ENCODE data around the gene RCSD1. TPM values are rescaled to one million over a fixed set of nuclear protein-coding genes. Genes with fewer than 3 reads are reported as not detected.

RCSD1 gene
- polyA plus RNA-seq, 3 donors: 116 to 218 (median 216) TPM

DNA sequence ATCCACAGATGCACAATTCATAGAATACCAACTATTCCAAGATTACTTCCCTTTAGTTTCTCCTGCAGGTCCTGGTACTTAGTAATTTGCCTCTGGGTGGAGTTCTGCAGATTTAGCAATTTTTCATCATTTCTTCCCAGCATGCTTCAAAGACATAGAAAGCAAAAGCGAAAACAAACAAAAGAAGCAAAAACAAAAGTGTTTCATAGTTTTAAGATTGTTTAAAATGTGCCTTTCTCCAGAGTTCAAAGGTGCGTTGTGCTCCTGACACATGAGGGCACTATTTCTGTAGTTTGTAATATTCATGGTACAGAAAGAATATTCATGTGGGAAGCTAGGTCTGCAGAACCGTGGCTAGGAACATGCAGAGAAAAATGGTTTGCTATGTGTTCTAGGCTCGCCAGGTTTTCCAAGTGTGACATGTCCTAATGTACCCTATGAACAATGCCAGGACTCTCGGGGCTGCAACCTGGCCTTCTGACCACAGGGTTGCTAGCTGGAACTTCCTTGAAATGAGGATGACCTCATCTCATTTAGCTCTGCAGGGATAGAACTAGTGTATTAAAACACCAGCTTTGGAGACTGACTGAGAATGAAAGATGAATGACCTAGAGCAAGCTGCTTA lies 30.0 kb upstream of the RCSD1 start:
- H3K27ac Mint-ChIP-seq: peak overlapping the region; percentile 93 to 98 (median 96)
- Histone ChIP-seq H3K36me3 (replicated peaks in 1 of 2; ENCODE audit: control insufficient read depth in 1 of 2, insufficient read depth in 2 of 2, low read length in 2 of 2) (no peaks in the 10 kb centered on the region), H4K20me1 (ENCODE audit: insufficient read depth, low read length) (peaks cover 9% of the 10 kb centered on the region), H3K9ac (ENCODE audit: insufficient read depth, low read length, poor library complexity, severe bottlenecking) (no peak overlapping the region), H3K27ac (ENCODE audit: low read depth in 1 of 2, low read length in 2 of 2) (peak overlapping the region; percentile 25 to 83), H3K79me2 (ENCODE audit: insufficient read depth, low read length) (peaks cover 31% of the 10 kb centered on the region), H2AFZ (ENCODE audit: insufficient read depth, low read depth, low read length, poor library complexity, severe bottlenecking) (no peak overlapping the region), H3K9me3 (replicated peaks in 1 of 2; ENCODE audit: control insufficient read depth in 1 of 2, insufficient read depth in 1 of 2, low read length in 2 of 2) (no peaks in the 10 kb centered on the region), H3K4me1 (ENCODE audit: control insufficient read depth in 1 of 2, insufficient read depth in 2 of 2, low read length in 2 of 2) (peaks cover 58 to 62% of the 10 kb centered on the region in 2 donors), H3K27me3 (ENCODE audit: control insufficient read depth in 2 of 2, insufficient read depth in 2 of 2, low read length in 2 of 2) (no peaks in the 10 kb centered on the region), H3K4me3 (replicated peaks in 1 of 3; ENCODE audit: low read depth in 2 of 3, low read length in 3 of 3) (peak overlapping the region; percentile 3 to 52 (median 16)), H3K4me2 (replicated peaks; ENCODE audit: extremely low read depth, low read length, poor library complexity, severe bottlenecking) (peak overlapping the region; percentile 50)
- peak overlapping the region; percentile 24 to 65 for H3K4me3 Mint-ChIP-seq
- peaks cover 63% of the 10 kb centered on the region for H3K4me1 Mint-ChIP-seq
- WGBS (ENCODE audit: insufficient coverage): 4% methylated on average over 3 of the region's 5 CpGs
- DNase-seq: peak; percentile 73 to 86 (median 82)
- H3K36me3 Mint-ChIP-seq: no peaks in the 10 kb centered on the region
- intact Hi-C loops (cut with micrococcal nuclease): loop anchor here (2.0 to 5.0 kb wide), 4 partner anchors 17 to 87 kb away; no protein-coding TSS in a partner anchor
- TF ChIP-seq, protein P1, sequence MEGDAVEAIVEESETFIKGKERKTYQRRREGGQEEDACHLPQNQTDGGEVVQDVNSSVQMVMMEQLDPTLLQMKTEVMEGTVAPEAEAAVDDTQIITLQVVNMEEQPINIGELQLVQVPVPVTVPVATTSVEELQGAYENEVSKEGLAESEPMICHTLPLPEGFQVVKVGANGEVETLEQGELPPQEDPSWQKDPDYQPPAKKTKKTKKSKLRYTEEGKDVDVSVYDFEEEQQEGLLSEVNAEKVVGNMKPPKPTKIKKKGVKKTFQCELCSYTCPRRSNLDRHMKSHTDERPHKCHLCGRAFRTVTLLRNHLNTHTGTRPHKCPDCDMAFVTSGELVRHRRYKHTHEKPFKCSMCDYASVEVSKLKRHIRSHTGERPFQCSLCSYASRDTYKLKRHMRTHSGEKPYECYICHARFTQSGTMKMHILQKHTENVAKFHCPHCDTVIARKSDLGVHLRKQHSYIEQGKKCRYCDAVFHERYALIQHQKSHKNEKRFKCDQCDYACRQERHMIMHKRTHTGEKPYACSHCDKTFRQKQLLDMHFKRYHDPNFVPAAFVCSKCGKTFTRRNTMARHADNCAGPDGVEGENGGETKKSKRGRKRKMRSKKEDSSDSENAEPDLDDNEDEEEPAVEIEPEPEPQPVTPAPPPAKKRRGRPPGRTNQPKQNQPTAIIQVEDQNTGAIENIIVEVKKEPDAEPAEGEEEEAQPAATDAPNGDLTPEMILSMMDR (IDR thresholded peaks at IDR 0.05): peak; percentile 27
- peaks cover 0 to 4% (median 2%) of the 10 kb centered on the region in 3 donors for H3K27me3 Mint-ChIP-seq (ENCODE audit: low read depth in 3 of 3)
- peaks cover 0 to 6% (median 0%) of the 10 kb centered on the region in 7 donors for H3K9me3 Mint-ChIP-seq

DNA sequence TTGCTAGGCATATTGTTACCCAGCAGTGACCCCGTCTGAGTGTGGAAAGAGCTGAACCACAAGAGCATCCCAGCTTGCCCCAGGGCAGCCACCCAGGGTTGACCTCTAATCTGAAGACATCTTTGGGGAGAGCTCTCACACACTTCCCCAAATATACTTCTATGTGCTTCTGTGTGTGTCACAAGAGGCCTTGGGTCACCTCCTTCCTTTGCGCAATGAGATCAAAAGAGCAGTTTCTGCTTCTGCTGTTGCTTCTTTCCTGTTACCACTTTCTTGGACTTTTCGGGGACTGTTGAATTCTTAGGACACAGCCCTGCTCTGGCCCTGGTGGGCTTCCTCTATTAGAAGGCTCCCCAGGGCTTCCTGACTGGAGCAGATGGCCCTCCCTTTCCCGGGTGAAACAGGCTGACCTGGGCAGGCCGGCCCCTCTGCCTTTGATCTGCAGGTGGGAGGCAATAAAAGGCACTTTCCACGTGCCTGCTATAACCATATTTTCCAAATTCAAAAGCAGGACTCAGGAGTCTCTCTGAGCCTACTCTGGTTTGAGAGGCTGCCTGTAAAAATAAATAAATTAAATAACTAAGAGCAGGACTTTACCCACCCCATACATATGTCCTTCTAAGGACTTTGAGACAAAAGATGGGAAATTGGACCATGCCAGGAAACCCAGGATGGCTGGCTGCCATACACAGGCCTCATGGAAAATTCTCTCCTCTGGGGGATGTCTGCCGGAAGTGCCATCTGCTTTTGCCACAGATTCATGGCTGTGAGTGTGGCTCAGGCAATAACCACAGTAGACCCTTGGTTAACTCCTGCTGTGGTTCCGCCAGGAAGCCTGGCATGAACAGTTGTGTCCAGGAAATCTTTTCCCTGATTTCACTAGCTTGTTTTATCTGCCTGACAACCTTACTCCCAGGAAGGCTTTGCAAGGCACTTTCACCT lies 28.3 kb upstream of the RCSD1 start:
- intact Hi-C loops (cut with micrococcal nuclease): loop anchor here (2.0 to 5.0 kb wide), 4 partner anchors 15 to 86 kb away; no protein-coding TSS in a partner anchor
- Histone ChIP-seq H3K9ac (ENCODE audit: insufficient read depth, low read length, poor library complexity, severe bottlenecking) (no peak overlapping the region), H4K20me1 (ENCODE audit: insufficient read depth, low read length) (peaks cover 9% of the 10 kb centered on the region), H3K4me3 (replicated peaks in 1 of 3; ENCODE audit: low read depth in 2 of 3, low read length in 3 of 3) (peak overlapping the region in 1 of 3 experiments; percentile 52), H3K4me1 (ENCODE audit: control insufficient read depth in 1 of 2, insufficient read depth in 2 of 2, low read length in 2 of 2) (peaks cover 65 to 73% of the 10 kb centered on the region in 2 donors), H3K27ac (ENCODE audit: low read depth in 1 of 2, low read length in 2 of 2) (peak overlapping the region; percentile 83 to 84), H3K79me2 (ENCODE audit: insufficient read depth, low read length) (peaks cover 31% of the 10 kb centered on the region), H3K27me3 (ENCODE audit: control insufficient read depth in 2 of 2, insufficient read depth in 2 of 2, low read length in 2 of 2) (no peaks in the 10 kb centered on the region), H3K36me3 (replicated peaks in 1 of 2; ENCODE audit: control insufficient read depth in 1 of 2, insufficient read depth in 2 of 2, low read length in 2 of 2) (no peaks in the 10 kb centered on the region), H3K9me3 (replicated peaks in 1 of 2; ENCODE audit: control insufficient read depth in 1 of 2, insufficient read depth in 1 of 2, low read length in 2 of 2) (peaks cover 0 to under 1% of the 10 kb centered on the region in 2 donors), H3K4me2 (replicated peaks; ENCODE audit: extremely low read depth, low read length, poor library complexity, severe bottlenecking) (peak overlapping the region; percentile 50), H2AFZ (ENCODE audit: insufficient read depth, low read depth, low read length, poor library complexity, severe bottlenecking) (no peak overlapping the region)
- Mint-ChIP-seq H3K9me3 (peaks cover under 1 to 11% (median 4%) of the 10 kb centered on the region in 7 donors), H3K4me1 (peaks cover 69% of the 10 kb centered on the region), H3K27me3 (ENCODE audit: low read depth in 3 of 3) (peaks cover 0 to 4% (median 0%) of the 10 kb centered on the region in 3 donors), H3K27ac (peak overlapping the region; percentile 93 to 98 (median 96)), H3K36me3 (peaks cover 1 to 4% of the 10 kb centered on the region in 2 donors), H3K4me3 (peak overlapping the region; percentile 27 to 80)
- TF ChIP-seq, protein P1 (IDR thresholded peaks at IDR 0.05): no peak
- 10% methylated on average over 5 of the region's 8 CpGs for WGBS (ENCODE audit: insufficient coverage)
- DNase-seq: peak; percentile 91 to 98 (median 97)

Data from CD14-positive monocyte (primary cell).